ENCODE data around the gene COMMD4.

The COMMD4 gene

DNA sequence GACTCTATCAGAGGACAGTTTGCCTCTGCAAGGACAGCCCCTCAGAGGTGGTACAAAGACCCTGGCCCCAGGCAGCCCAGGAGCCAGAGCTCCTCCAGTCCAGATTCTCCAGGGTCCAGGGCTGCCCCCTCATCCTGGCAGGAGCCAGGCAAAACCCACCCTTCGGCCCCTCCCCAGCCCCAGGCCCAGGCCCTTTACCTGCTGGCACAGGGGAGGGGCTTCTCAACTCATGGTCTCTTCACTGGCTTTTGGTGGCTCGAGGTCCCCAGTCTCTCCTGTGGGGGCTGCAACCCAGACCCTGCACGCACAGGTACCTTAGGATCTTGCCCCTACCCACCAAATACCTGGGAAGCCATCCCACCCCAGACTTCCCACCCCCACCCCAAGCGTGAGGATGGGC lies 19.5 kb downstream of the COMMD4 start:
- no peak for DNase-seq (ENCODE audit: low read depth in 1 of 2, low spot score in 1 of 2)

DNA sequence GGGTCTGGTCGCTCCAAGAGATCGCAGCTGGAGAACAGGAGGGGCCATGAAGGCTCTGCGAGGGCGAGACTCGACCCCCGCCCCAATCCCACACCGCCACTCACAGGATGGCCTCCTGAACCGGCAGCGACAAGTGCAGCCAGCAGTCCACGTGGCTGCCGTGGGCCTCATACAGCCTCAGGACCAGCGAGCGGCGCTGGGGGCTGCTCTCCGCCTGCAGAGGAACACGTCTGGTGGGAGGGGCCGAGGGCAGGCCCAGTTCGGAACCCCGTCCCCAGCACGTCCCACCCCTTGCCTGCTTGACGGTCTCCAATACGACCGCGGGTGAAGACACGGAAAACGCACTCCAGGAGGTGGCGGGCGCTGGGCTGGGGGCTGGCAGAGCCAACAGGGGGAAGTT lies 20.1 kb downstream of the COMMD4 start:
- DNase-seq (ENCODE audit: low read depth in 1 of 2, low spot score in 1 of 2) = no peak

DNA sequence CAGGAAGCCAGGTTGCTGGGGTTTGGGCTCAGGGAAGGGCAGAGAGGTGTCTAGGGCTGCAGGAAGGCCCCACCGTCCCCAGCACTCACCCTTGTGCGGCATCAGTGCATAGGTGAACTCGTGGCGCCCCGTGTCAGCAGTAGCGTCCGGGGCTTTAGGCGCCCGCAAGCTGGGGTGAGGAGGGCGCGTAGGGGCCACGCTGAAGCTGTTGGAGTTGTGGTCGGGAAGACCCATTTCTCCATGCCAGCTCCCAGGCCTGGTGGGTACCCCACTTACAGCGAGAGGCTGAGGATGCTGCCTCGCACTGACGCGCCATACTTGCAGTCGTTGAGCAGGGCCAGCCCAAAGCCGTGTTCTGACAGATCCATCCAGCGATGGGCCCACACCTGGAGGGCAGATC lies 20.7 kb downstream of the COMMD4 start:
- no peak for DNase-seq (ENCODE audit: low read depth in 1 of 2, low spot score in 1 of 2)

DNA sequence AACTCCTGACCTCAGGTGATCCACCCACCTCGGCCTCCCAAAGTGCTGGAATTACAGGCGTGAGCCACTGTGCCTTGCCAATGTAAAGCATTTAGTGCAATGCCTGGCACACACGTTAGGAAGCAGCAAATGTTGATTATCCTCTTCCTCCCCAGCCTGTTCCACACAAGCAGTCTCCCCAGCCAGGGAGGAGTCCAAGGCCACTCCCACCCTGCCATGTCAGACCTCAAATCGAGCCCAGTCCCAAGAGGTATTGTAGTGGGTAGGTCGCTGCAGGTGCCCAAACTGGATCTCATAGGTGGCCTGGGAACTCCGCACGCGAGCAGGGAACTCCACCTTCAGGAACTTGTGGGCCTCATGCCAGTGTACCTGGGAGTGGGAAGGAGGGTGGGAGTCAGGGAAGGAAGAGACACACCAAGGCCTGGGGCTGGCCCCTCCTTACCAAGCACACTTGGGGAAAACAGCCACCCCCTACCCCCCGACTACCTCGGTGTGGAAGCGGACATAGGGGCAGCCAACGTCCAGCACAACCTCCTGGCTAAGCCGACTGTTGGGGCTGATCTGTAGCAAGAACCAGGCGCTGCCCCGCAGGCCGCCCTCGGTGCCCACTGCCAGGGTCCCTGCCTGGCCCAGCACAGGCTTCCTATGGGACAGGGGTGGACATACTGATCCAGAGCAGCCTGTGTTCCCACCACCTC lies 22.3 kb downstream of the COMMD4 start:
- no peak for DNase-seq (ENCODE audit: low read depth in 1 of 2, low spot score in 1 of 2)

DNA sequence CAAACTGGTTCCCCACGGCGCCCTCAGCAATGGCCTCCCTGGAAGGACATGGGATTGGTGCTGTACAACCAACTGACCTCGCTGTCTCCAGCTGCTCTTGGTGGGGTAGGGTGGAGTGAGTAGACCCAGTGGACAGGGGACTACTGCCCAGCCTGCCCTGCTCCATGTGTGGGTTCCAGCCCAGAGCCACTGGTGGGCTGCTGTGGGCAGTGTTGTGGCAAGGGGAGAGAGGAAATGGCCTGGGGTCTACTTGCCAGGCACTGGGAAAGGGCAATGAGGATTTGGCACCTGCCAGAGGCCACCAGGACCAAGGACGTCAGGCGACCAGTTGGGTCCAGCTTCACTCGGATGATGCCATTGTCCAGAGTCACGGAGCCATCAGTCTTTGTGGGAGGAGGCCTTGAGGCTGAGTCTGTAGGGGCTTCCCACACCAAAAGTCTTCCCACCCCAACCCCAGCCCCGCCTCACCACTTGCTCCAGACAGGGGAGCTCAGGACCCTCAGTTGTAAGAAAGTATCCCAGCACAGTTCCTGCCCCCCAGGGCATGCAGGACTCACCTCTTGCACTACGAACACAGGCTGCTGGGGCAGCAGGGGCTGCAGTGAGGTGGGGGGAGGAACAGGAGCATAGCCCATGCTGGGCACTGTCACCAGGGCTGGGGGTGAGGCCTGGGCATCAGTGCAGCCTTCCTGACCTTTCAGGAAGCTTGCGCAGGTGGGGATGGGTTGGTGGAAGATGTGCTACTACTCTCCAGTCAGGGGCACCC lies 23.1 kb downstream of the COMMD4 start:
- no peak for DNase-seq (ENCODE audit: low read depth in 1 of 2, low spot score in 1 of 2)

DNA sequence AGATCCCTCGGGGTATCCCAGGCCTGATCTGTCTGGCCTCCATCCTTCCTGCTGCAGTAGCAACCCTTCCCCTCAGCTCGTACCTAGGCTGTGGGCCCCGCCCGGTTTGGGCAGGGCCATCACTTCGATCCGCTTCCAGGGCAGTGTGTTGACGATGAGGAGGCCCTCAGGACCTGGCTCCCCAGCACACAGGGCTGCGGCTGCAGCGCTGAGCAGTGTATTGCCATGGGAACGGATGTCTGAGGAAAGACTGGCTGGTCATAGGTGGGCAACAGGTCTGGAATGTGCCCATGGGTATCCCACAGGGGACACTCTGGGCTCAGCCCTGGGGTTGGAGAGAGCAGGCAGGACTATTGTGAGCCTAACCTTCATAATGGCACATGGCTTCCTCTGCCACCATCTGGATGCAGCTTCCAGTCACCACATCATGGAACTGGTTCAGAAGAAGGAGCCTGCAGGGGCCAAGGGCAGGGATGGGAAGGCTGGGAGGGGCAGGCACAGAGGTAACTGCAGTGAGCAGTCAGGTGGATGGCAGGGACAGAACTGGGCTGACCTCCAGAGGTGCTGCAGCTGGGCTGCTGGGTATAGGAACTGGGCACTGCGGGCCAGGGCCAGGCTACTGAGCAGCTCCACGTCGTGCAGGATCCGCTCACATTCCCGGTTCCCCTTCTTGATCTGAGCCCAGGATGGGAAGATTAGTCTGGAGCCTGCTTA lies 23.8 kb downstream of the COMMD4 start:
- no peak for DNase-seq (ENCODE audit: low read depth in 1 of 2, low spot score in 1 of 2)

DNA sequence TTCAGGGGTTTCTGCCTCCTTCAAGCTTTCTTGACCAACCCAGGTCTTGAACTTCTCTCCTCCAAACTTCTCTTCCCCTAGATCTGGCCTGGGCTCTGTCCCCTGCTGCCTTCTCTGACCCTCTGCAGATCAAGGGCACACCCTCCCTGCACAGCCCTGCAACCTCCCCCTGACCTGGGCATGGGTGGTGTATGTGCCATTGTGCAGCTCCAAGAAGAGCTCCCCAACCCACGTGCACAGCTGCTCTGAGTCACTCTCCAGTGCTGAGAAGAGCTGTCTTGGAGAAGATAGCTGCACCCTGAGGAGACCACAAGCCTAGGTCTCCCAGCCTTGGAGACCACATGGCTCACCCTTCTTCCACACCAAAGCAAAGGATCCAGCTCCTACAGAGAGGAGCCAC lies 24.5 kb downstream of the COMMD4 start:
- DNase-seq (ENCODE audit: low read depth in 1 of 2, low spot score in 1 of 2) = no peak

DNA sequence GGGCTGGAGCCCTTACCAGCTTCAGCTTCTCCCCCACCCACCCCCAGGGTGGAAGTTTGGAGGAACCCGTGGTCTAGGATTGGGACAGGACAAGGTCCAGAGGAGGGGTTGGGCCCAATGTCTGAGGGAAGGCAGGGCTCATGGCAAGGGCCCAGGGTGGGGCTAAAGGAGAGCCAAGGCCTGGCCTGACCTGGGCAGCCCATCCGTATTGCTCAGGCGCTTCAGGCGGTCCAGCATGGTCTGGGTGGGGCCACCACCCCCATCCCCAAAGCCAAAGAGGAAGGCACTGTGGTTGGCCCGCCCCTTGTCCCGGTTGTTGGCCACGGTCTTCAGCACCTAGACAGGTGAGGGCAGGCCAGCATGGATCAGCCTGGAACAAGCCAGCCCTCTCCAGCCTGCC lies 25.0 kb downstream of the COMMD4 start:
- DNase-seq (ENCODE audit: low read depth in 1 of 2, low spot score in 1 of 2) = no peak

DNA sequence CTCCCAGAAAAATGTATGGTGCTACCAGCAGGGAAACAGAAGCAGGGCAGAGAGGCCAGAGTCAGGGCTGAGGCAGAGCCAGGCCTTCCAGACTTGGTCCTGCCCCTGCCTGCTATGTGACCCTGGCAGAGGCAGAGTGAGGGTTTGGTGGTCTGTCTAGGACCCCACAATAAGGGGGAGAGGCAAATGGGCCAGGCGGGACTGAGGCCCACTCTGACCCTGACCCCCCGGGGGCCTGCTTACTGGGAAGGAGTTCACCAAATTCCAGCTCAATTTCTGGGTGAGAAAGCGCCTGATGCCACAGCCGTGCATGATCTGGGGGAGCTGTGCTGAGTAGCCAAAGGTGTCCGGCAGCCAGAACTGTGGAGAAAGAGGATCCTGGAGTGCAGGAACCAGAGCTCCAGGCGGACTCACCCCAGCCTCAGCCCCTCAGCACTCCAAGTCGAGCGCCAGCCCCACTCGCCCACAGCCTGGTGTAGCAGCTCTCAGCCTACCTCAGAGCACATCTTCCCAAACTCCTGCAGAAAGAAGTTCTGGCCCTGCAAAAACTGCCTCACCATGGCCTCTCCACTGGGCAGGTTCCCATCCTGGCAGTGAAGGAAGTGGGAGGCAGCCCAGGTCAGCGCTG lies 25.6 kb downstream of the COMMD4 start:
- DNase-seq (ENCODE audit: low read depth in 1 of 2, low spot score in 1 of 2) = no peak

DNA sequence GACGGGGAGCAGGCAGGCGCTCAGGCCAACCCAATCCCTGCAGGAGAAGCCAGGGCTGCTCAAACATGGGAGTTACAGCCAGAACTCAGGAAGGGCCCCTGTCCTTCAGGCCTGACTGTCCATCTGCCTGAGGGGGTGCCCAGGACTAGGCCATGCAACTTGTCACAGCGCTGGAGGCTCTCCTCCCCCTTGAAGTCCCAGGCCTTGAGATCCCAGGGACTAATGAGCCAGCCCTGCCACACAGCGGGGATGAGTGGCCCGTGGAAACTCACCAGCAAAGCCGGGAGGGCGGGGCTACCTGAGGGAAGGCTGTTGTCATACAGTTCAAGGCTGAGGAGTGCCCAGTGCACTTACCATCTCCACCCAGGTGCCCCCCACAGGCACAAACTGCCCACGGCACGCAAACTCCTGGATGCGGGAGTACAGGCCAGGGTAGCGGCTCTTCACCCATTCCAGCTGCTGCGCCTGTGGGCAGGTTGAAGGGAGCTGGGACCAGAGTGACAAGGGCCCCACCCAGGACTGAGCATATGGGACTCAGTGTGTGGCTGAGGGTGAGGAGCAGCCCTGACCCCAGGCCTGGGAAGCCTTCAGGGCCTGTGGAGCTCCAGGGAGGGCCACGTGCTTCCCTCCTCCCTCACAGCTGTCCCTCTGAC lies 26.3 kb downstream of the COMMD4 start:
- no peak for DNase-seq (ENCODE audit: low read depth in 1 of 2, low spot score in 1 of 2)

DNA sequence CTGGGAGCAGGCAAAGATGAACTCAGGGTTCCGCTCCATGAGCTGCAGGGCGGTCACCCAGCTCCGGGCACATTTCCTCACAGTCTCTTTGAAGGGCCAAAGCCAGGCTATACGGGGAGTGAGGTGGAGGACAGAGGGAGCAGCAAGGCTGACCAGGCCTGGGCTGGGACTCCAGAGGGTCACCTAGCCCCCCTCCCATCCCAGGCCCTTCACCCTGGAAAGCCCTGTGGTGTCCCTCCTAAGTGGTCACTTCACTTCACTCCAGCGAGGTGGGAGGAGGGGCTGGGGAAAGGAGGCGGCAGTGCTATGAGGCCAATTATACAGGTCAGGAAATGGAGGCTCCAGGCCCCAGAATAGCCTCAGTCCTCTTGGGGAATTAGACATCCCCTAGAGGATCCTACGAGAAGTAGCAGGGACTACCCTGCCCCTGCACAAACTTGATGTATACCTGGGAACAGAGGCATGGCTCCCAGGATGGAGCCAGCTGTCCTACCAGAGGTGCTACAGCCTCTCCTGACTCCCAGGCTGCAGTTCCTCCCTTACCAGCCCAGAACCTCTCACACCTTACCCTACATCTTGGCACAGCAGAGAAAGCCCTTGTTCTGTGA lies 26.9 kb downstream of the COMMD4 start:
- DNase-seq (ENCODE audit: low read depth in 1 of 2, low spot score in 1 of 2) = no peak

DNA sequence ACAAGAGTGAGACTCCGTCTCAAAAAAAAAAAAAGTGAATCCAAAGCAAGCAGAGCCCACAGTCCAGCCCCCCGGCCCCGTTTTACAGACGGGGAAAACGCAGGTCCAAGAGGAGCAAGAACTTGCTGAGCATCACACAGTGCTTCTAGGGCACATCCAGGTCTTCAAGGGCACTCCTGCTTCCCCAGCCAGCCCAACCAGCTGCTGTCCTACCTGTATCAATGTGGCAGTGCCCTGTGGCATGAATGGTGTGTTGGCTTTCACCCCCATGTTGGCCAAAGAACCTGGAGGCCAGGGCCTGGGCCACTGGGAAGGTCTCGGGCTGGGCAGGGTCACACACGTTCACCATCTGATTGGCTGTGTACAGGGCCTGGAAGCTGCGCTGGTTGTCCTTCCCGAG lies 27.9 kb downstream of the COMMD4 start:
- DNase-seq (ENCODE audit: low read depth in 1 of 2, low spot score in 1 of 2) = no peak

GRCh38 chr15:75364881-75365280 lies 29.0 kb downstream of the COMMD4 start:
- DNase-seq (ENCODE audit: low read depth in 1 of 2, low spot score in 1 of 2) = no peak

- DNase-seq (ENCODE audit: low read depth in 1 of 2, low spot score in 1 of 2) = no peak
Measured at GRCh38 chr15:75366163-75366562, 30.3 kb downstream of the COMMD4 start.

DNA sequence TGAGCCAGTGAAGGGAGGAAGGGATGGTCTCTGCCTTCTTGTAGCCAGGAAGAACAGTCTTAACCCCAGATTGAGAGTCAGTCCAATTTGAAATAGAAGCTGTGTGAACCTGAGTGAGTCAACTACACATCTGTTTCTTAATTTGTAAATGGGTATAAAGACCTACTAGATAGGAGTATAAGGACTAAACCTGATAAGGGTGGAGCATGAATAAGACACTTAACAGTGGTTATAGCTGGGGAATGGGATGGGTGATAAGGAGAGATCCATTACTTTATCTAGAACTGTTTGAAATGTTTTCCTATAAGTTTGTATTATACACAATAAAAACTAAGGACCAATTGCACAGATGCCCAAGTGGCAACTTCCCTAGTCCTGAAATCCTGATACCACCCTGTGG lies 31.1 kb downstream of the COMMD4 start:
- no peak for DNase-seq (ENCODE audit: low read depth in 1 of 2, low spot score in 1 of 2)

DNA sequence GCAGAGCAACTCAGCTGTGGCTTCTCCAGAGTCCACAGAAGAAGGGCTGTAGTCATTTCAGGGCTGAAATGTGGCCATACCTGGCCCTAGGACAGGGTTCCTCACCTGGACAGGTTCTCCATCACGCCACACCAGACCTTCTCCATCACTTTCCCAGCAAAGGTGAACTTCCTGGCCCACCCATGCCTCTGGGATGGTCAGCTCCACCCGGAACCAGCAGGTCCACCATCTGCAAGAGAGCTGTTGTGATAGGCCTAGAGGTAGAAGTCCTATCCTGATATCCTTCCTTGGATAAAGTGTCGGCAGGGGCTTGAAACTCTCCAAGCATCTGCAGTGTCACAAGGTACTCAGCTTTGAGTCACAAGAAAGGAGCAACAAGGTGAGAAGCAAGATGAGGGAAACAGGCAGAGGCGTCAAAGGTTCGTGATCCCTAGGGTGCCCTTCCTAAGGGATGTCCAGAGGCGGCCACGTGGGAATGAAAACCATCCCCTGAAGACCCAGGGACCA lies 31.6 kb downstream of the COMMD4 start:
- no peak for DNase-seq (ENCODE audit: low read depth in 1 of 2, low spot score in 1 of 2)

DNA sequence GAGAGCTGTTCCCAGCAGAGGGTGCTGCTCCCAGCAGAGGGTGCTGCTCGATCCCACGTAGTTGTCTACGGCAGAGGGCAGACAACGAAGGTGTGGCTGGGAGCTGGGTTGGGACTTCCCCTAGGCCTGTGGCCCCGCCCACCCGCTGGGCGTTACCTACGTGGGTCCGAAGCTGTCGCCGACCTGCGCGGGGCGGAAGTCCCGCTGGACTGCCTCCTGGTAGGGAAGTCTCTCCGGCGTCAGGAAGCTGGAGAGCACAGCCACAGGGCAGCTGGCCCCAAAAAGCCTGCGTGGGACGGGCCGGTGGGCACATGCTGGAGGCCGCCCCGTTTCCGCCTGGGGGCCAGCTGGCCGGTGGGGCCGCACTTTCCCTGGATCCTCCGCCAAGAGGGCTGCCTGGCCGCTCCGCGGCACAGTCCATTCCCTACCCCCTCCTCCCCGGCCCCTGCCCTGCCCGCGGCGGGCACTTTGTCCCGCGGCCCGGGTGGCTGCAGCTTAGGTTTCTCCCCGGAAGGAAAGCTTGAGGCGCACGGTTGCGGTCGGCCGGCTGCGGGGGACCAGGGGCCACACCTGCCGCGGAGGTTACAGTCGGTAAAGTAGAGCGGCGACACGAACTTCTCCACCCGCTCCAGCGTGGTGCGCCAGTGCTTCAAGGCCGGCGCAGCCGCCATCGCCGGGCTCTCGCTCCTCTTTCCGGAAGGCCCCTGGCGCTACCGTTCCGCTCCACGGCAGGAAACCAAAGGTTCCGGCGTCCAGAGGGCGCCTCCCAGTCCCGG lies 32.2 kb downstream of the COMMD4 start, which contains the start of gene MAN2C1:
MAN2C1 (minus strand) TSS at position 695 of the 776 bp plus-strand sequence; CDS start at position 671, 24 bp downstream.
- DNase-seq (ENCODE audit: low read depth in 1 of 2, low spot score in 1 of 2) = peak; percentile 82 to 86

- DNase-seq (ENCODE audit: low read depth in 1 of 2, low spot score in 1 of 2) = no peak
Measured at GRCh38 chr15:75368689-75369239, 32.9 kb downstream of the COMMD4 start.

DNA sequence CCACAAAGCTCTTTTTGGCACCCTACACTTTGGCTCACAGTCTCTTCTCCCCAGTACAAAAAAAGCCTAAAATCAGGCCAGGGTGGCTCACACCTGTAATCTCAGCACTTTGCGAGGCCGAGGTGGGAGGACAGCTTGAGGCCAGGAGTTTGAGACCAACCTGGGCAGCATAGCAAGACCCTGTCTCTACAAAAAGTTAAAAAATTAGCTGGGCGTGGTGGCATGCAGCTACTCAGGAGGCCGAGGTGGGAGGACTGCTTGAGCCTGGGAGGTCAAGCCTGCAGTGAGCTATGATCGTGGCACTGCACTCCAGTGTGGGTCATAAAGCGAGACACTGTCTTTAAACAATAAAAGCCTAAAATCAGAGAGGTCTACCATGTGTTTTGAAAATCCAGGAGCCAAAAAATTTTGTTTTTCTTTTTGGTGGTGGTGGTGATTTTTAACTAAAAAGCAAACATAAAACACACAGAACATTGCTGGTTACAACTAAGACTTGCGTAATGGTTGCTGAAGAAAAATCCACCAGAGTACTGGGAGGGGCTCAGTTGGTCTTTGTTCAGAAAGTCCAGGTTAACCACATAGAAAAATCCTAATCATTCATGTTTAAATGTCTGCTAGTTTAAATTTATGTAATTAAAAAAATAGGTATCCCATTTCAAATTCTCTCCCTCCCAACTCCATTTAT lies 34.2 kb downstream of the COMMD4 start:
- no peak for DNase-seq (ENCODE audit: low read depth in 1 of 2, low spot score in 1 of 2)
